ENCODE results near the gene RALY.

The RALY gene

DNA sequence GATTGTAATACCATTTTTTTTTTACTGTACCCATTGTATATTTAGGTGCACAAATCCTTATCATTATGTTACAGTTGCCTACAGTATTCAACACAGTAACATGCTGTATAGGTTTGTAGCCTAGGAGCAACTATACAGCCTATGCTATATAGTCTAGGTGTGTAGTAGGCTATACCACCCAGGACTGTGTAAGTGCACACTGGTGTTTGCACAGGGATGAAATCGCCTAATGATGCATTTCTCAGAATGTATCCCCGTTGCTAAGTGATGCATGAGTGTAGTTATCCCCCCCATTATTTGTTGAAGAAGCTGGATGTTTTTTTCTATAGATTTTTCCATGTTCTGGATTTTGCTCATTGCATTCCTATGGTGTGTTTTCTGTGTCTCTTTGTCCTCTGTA is 12.9 kb downstream of the RALY start:
- no peak for DNase-seq (ENCODE audit: extremely low read depth, low read depth)
- TF ChIP-seq, protein P1, sequence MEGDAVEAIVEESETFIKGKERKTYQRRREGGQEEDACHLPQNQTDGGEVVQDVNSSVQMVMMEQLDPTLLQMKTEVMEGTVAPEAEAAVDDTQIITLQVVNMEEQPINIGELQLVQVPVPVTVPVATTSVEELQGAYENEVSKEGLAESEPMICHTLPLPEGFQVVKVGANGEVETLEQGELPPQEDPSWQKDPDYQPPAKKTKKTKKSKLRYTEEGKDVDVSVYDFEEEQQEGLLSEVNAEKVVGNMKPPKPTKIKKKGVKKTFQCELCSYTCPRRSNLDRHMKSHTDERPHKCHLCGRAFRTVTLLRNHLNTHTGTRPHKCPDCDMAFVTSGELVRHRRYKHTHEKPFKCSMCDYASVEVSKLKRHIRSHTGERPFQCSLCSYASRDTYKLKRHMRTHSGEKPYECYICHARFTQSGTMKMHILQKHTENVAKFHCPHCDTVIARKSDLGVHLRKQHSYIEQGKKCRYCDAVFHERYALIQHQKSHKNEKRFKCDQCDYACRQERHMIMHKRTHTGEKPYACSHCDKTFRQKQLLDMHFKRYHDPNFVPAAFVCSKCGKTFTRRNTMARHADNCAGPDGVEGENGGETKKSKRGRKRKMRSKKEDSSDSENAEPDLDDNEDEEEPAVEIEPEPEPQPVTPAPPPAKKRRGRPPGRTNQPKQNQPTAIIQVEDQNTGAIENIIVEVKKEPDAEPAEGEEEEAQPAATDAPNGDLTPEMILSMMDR (IDR thresholded peaks at IDR 0.05; ENCODE audit: low read depth, low read length), result no peak

DNA sequence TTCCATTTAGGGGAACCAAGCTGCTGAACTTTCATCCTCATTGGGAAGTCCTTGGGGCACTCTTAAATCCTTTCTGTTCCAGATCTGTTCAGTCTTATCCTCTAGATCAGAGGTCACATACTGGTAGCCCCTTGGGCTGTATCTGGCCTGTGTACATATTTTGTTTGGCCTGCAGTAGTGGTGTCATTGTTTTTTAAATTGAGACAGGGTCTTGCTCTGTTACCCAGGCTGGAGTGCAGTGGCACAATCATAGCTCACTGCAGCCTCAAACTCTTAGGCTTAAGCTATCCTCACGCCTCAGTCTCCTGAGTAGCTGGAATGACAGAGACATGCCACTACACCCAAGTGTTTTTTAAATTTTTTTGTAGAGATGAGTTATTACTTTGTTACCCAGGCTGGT is 14.8 kb downstream of the RALY start:
- TF ChIP-seq, protein P1 (IDR thresholded peaks at IDR 0.05; ENCODE audit: low read depth, low read length), result no peak
- no peak for DNase-seq (ENCODE audit: extremely low read depth, low read depth)

DNA sequence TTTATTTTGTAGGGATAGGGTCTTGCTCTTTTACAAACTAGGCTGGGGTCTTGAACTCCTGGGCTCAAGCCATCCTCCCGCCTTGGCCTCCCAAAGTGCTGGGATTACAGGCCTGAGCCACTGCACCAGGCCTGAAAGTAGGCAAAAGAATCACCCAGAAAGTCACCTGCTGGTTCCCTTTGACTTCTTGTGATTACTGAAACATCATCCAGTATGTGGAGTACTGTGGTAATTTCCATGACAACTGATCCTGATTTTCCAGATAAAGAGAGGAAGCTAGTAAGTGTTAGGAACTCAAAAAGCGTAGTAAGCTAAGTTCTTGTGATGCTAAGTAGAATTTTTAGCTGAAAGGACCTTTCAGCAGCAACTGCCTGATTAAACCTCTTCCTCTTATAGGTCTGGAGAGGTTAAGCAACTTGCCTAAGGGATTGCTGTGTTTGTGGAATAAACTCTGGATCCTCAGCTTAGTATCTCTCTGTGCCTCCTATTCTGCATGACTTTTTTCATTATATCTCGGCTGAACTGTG is 16.8 kb downstream of the RALY start:
- TF ChIP-seq, protein P1 (IDR thresholded peaks at IDR 0.05; ENCODE audit: low read depth, low read length), result no peak
- DNase-seq (ENCODE audit: extremely low read depth, low read depth), result no peak

DNA sequence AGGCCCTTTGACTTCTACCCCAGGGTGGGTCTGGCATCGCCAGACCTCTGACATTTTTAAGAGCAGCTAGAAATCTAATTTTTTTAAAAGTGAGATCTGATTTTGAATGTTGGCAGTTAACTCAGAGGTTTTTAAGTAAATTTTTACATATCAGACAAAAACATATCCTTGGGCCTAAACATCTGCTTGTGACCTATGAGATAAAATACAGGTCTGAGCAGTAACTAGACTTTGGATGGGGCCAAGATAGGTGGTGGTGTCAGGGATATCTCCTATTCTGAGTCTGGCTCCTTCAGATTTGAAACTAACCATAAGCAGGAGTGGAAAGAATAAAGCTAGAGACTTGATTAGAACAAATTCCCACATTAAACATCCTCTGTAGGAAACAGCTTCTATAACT is 17.6 kb downstream of the RALY start:
- DNase-seq (ENCODE audit: extremely low read depth, low read depth), result no peak
- TF ChIP-seq, protein P1 (IDR thresholded peaks at IDR 0.05; ENCODE audit: low read depth, low read length), result no peak

DNA sequence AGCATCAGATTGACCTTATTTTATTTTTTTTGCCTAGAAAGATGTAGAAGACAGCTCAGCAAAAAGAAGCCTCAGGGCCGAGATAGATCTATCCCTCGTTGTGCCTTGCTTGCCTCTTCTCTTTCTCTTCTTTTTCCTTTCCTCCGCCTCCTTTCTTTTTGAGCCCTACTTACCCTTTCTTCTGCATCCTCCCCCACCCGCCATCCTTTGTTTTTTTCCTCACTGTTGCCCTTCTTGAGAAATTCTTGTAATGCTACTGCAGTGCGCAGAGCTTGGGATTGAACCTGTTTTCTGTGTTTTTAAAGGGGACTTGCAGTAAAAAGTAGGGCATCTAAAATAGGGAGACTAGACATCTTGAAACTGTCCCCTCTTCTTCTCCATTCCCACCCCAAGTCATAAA is 18.6 kb downstream of the RALY start:
- TF ChIP-seq, protein P1 (IDR thresholded peaks at IDR 0.05; ENCODE audit: low read depth, low read length), result no peak
- DNase-seq (ENCODE audit: extremely low read depth, low read depth), result no peak

DNA sequence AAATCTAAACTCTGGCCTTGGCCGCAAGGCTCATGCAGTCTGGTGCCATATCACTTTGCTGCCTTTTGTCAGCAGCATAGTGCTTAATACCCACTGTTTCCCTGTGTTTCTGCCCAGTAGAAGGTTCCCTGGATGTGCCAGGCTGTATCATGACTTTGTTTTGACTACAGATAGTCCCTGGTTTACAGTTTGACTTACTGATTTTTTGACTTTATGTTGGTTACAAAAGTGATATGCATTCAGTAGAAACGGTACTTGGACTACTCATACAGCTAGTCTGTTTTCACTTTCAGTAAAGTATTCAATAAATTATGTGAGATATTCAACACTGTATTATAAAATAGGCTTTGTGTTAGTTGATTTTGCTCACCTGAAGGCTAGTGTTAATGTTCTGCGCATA is 19.0 kb downstream of the RALY start:
- TF ChIP-seq, protein P1 (IDR thresholded peaks at IDR 0.05; ENCODE audit: low read depth, low read length), result no peak
- no peak for DNase-seq (ENCODE audit: extremely low read depth, low read depth)

- DNase-seq (ENCODE audit: extremely low read depth, low read depth), result no peak
- TF ChIP-seq, protein P1 (IDR thresholded peaks at IDR 0.05; ENCODE audit: low read depth, low read length), result no peak
Observed at GRCh38 chr20:34013554-34013953, 19.8 kb downstream of the RALY start.
